ENCODE measurements around the gene SPATA6.

SPATA6 gene

DNA sequence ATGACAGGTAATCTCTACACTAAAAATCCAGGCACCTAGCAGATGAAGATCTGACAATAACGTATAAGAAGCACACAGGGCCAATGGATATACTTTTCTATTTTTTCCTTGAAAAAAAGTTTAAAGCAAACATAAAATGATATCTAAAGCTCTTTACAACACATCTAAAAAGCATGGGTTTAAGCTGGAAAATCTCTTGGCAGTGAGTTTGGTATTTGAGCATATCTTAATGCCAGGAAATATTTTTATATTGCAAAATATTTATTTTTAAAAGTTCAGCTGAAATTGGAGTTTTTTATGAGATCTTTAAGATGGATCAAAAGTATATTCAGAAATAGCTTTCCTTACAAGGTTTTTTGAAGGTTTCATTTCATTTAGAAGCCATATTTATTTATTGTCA lies 209.0 kb downstream of the SPATA6 start:
- no peak for DNase-seq (ENCODE audit: low spot score)
- TF ChIP-seq, protein P1, sequence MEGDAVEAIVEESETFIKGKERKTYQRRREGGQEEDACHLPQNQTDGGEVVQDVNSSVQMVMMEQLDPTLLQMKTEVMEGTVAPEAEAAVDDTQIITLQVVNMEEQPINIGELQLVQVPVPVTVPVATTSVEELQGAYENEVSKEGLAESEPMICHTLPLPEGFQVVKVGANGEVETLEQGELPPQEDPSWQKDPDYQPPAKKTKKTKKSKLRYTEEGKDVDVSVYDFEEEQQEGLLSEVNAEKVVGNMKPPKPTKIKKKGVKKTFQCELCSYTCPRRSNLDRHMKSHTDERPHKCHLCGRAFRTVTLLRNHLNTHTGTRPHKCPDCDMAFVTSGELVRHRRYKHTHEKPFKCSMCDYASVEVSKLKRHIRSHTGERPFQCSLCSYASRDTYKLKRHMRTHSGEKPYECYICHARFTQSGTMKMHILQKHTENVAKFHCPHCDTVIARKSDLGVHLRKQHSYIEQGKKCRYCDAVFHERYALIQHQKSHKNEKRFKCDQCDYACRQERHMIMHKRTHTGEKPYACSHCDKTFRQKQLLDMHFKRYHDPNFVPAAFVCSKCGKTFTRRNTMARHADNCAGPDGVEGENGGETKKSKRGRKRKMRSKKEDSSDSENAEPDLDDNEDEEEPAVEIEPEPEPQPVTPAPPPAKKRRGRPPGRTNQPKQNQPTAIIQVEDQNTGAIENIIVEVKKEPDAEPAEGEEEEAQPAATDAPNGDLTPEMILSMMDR (IDR thresholded peaks at IDR 0.05; ENCODE audit: extremely low read depth, missing control alignments), result no peak

DNA sequence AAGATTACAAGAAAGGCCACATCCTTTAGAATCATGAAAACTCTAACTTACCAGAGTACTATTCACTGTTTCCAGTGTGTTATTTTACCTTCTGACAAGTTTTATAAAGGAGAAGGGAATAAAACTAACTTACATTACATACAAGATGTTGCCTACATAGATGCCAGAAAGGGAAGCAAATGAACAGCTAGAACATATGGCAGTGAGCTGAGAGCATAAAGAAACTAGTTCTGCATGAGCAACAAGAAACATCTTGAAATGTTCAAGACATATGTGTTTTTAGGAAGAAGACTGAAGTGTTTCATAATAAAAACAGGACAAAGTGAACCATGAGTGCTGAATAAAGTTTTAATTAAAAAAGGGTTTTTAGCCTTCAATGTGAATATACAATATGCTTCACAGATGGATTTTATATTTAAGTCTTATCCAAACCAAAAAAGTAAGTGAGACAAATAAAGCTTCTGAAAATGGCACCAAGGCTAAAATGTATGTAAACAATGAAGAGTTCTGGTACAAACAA lies 210.1 kb downstream of the SPATA6 start:
- TF ChIP-seq, protein P1 (IDR thresholded peaks at IDR 0.05; ENCODE audit: extremely low read depth, missing control alignments), result no peak
- DNase-seq (ENCODE audit: low spot score), result no peak

DNA sequence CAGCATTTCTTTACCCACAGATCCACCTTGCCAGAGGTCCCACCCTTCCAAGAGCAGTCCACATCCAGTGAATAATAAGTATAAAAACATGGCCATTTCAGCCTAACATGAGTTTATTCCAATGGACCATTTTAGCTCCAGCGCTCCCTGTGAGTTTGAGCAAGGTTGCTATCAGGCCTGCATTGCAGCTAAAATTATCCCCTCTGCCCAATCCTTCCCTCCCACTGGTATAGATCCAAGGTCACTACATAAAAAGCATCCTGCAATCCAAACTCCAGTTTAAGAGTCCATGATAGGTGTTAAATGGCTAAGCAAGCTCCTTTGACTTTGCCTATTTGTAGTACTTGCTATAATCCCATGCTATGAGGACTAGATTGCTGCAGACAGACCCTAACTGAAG lies 213.9 kb downstream of the SPATA6 start:
- no peak for DNase-seq (ENCODE audit: low spot score)
- TF ChIP-seq, protein P1 (IDR thresholded peaks at IDR 0.05; ENCODE audit: extremely low read depth, missing control alignments), result no peak

DNA sequence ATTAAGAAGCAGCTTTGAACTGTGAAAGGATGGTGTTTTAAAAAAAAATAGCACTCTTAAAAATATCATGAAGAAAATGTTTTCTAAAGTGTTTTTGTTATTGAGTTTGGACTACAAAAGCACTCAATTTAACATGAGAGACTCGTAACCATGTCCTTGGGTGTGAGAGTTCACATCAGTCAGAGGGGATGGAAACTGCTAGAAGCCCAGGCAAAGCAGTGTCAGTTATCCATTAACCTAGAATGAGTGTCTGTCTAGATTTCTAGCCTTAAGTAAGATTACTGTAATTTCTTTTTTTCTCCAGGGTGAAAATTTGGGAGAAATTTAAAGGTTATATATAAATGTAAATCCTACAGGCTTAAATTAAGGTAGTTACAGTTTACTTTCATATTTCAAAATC lies 217.8 kb downstream of the SPATA6 start:
- no peak for DNase-seq (ENCODE audit: low spot score)
- TF ChIP-seq, protein P1 (IDR thresholded peaks at IDR 0.05; ENCODE audit: extremely low read depth, missing control alignments), result no peak

DNA sequence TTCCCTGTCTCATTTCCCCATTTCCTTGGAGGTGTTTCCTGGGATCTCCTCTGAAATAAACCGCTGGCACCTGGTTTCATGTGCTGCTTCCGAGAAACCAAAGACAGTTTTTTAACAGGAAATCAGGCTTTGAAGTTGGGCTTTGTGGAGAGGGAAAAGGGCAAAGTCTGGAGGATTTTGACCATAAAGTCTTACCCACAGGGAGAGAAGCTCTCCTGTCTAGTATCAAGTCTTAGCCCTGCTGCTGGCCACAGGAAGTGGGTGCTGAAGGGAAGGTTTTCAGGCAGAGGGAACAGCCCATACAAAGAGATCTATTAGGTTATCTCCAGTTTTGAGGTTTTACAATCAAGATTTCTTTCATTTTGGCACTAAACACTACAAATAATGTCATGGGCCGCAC lies 220.2 kb downstream of the SPATA6 start:
- TF ChIP-seq, protein P1 (IDR thresholded peaks at IDR 0.05; ENCODE audit: extremely low read depth, missing control alignments), result no peak
- DNase-seq (ENCODE audit: low spot score), result no peak

DNA sequence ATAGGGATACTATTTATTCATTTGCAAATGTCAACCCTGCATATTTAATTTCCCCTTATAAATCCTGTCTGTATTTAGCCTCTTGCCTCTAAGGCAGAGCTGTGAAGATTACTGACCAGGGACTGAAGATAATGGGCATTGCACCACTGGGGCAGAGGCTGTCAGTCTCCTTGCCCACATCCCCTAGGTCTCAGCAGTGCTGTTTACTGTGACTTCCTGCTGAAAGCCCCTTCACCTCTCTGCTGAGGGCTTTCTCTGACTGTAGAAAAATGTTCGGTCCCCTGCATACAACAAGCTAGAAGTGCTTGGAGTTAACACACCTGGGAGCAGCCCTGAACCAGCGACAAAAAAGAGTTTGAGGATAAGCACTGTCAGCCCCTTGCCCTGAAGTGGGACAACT lies 220.7 kb downstream of the SPATA6 start:
- TF ChIP-seq, protein P1 (IDR thresholded peaks at IDR 0.05; ENCODE audit: extremely low read depth, missing control alignments), result no peak
- DNase-seq (ENCODE audit: low spot score), result no peak

DNA sequence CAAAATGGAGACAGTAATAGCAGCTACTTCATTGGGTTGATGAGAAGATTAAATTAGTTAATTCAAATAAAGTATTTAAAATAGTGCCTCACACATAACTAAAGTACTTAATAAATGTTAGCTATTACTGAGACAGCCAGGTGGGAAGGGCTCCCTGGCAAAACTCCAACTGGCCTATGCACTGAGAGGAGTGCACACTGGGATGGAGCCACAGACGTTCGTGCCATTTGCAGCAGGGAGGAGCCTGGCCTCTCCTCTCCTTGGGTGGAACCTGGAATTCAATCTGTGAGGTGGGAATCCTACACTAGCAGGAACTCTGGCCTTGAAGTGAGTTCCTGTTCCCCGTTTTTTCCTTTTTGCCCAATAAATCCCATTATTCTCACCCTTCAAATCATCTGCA lies 221.4 kb downstream of the SPATA6 start:
- TF ChIP-seq, protein P1 (IDR thresholded peaks at IDR 0.05; ENCODE audit: extremely low read depth, missing control alignments), result no peak
- DNase-seq (ENCODE audit: low spot score), result no peak

All from GM20000 (cell line).